Mononuclear cell (primary cell): ENCODE results near the gene CLMP. TPM values are rescaled to one million over a fixed set of nuclear protein-coding genes. Genes with fewer than 3 reads are reported as not detected.
"Not testable (repeated sequence)": the region's sequence is repeated elsewhere in the genome, so short reads cannot be mapped to it uniquely, and the experiment has no call there.

Source experiments
- H3K27me3 ChIP-seq: 2 replicates; pipeline ENCODE4 v1.6.0; 2011; ENCODE audit warnings: low read length, control low read depth; ENCODE audit not compliant: insufficient read depth
- H3K4me1 ChIP-seq: 2 replicates; pipeline ENCODE4 v1.5.1; 2011; ENCODE audit warnings: mild to moderate bottlenecking, low read length, control low read depth; ENCODE audit not compliant: insufficient read depth
- H3K4me3 ChIP-seq: 2 replicates; pipeline ENCODE4 v1.5.1; 2011; ENCODE audit warnings: mild to moderate bottlenecking, low read length, moderate library complexity
- H3K9me3 ChIP-seq: 2 replicates; pipeline ENCODE4 v1.5.1; 2011; ENCODE audit warnings: low read depth, mild to moderate bottlenecking, control low read depth, low read length
- total RNA-seq: library from RNA; depleted of rRNA; stranded (reverse); fragments of >200 nt; gene quantifications from one replicate; pipeline ENCODE4 v1.2.3, GENCODE V29; 2012

CLMP gene
- total RNA-seq, 1 donor, result 0.10 TPM

- Histone ChIP-seq H3K4me3 (no peak overlapping the region), H3K27me3 (no peaks in the 10 kb centered on the region), H3K4me1 (no peaks in the 10 kb centered on the region), H3K9me3 (no peaks in the 10 kb centered on the region)
These were observed 43.3 kb downstream of the CLMP start for GRCh38 chr11:123151796-123152195.

- H3K27me3 ChIP-seq, result no peaks in the 10 kb centered on the region
- no peak overlapping the region for H3K4me3 ChIP-seq
- H3K4me1 ChIP-seq, result no peaks in the 10 kb centered on the region
- no peaks in the 10 kb centered on the region for H3K9me3 ChIP-seq
These were observed 43.7 kb downstream of the CLMP start for GRCh38 chr11:123151366-123151765.

GRCh38 chr11:123150882-123151281 lies 44.2 kb downstream of the CLMP start:
- Histone ChIP-seq H3K4me1 (no peaks in the 10 kb centered on the region), H3K4me3 (no peak overlapping the region), H3K27me3 (no peaks in the 10 kb centered on the region), H3K9me3 (no peaks in the 10 kb centered on the region)

GRCh38 chr11:123148965-123149364 lies 46.1 kb downstream of the CLMP start:
- Histone ChIP-seq H3K27me3 (no peaks in the 10 kb centered on the region), H3K9me3 (no peaks in the 10 kb centered on the region), H3K4me3 (no peak overlapping the region), H3K4me1 (no peaks in the 10 kb centered on the region)

GRCh38 chr11:123145661-123146060 lies 49.4 kb downstream of the CLMP start:
- Histone ChIP-seq H3K27me3 (no peaks in the 10 kb centered on the region), H3K4me3 (no peak overlapping the region), H3K4me1 (no peaks in the 10 kb centered on the region), H3K9me3 (no peaks in the 10 kb centered on the region)

- H3K9me3 ChIP-seq, result no peaks in the 10 kb centered on the region
- no peaks in the 10 kb centered on the region for H3K4me1 ChIP-seq
- H3K4me3 ChIP-seq, result no peak overlapping the region
- no peaks in the 10 kb centered on the region for H3K27me3 ChIP-seq
These were observed 49.8 kb downstream of the CLMP start for GRCh38 chr11:123145220-123145619.

- no peaks in the 10 kb centered on the region for H3K4me1 ChIP-seq
- no peaks in the 10 kb centered on the region for H3K27me3 ChIP-seq
- H3K4me3 ChIP-seq, result no peak overlapping the region
- H3K9me3 ChIP-seq, result no peaks in the 10 kb centered on the region
These were observed 50.3 kb downstream of the CLMP start for GRCh38 chr11:123144707-123145106.

GRCh38 chr11:123143921-123144320 lies 51.1 kb downstream of the CLMP start:
- no peaks in the 10 kb centered on the region for H3K4me1 ChIP-seq
- H3K27me3 ChIP-seq, result no peaks in the 10 kb centered on the region
- H3K4me3 ChIP-seq, result no peak overlapping the region
- H3K9me3 ChIP-seq, result no peaks in the 10 kb centered on the region

GRCh38 chr11:123143476-123143875 lies 51.6 kb downstream of the CLMP start:
- Histone ChIP-seq H3K4me1 (no peaks in the 10 kb centered on the region), H3K9me3 (no peaks in the 10 kb centered on the region), H3K27me3 (no peaks in the 10 kb centered on the region), H3K4me3 (no peak overlapping the region)

- no peak overlapping the region for H3K4me3 ChIP-seq
- H3K4me1 ChIP-seq, result peaks cover 5% of the 10 kb centered on the region
- H3K9me3 ChIP-seq, result no peaks in the 10 kb centered on the region
- no peaks in the 10 kb centered on the region for H3K27me3 ChIP-seq
These were observed 55.8 kb downstream of the CLMP start for GRCh38 chr11:123139206-123139605.

- H3K4me3 ChIP-seq, result no peak overlapping the region
- H3K27me3 ChIP-seq, result no peaks in the 10 kb centered on the region
- peaks cover 5% of the 10 kb centered on the region for H3K4me1 ChIP-seq
- H3K9me3 ChIP-seq, result no peaks in the 10 kb centered on the region
These were observed 57.4 kb downstream of the CLMP start for GRCh38 chr11:123137431-123138224.

- Histone ChIP-seq H3K4me1 (peaks cover 5% of the 10 kb centered on the region), H3K27me3 (no peaks in the 10 kb centered on the region), H3K4me3 (no peak overlapping the region), H3K9me3 (no peaks in the 10 kb centered on the region)
These were observed 59.1 kb downstream of the CLMP start for GRCh38 chr11:123135863-123136446.

GRCh38 chr11:123132881-123133280 lies 62.2 kb downstream of the CLMP start:
- Histone ChIP-seq H3K27me3 (no peaks in the 10 kb centered on the region), H3K4me3 (no peak overlapping the region), H3K9me3 (no peaks in the 10 kb centered on the region), H3K4me1 (peaks cover 2% of the 10 kb centered on the region)

- not testable (repeated sequence) for H3K9me3 ChIP-seq, H3K4me1 ChIP-seq, H3K4me3 ChIP-seq, H3K27me3 ChIP-seq
These were observed 62.8 kb downstream of the CLMP start for GRCh38 chr11:123132034-123132766.

- no peaks in the 10 kb centered on the region for H3K9me3 ChIP-seq
- no peaks in the 10 kb centered on the region for H3K4me1 ChIP-seq
- no peaks in the 10 kb centered on the region for H3K27me3 ChIP-seq
- H3K4me3 ChIP-seq, result no peak overlapping the region
These were observed 65.1 kb downstream of the CLMP start for GRCh38 chr11:123129920-123130319.
